ENCODE results near the gene BSPRY.
"Not testable (repeated sequence)": the region's sequence is repeated elsewhere in the genome, so short reads cannot be mapped to it uniquely, and the experiment has no call there.

BSPRY gene

DNA sequence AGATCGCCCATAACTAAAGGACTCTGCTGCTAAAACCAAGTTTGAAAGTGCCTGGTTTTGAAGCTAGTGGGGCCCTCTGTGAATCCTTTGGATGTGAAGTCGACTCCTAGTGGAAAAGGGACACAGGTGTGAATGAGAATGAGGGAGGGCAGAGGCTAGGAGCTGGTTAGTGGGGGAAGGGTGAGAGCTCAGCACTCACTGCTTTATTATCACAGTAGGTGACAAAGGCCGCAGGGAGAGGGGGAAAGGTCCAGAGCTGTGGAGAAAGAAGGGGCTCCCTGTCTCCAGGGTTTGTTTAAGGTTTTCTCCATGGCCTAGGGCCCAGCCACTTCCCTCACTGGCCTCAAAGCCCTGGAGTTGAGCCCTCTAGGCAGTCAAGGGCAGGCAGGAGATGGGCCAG, 23.9 kb downstream of the BSPRY start:
- DNase-seq, result no peak

DNA sequence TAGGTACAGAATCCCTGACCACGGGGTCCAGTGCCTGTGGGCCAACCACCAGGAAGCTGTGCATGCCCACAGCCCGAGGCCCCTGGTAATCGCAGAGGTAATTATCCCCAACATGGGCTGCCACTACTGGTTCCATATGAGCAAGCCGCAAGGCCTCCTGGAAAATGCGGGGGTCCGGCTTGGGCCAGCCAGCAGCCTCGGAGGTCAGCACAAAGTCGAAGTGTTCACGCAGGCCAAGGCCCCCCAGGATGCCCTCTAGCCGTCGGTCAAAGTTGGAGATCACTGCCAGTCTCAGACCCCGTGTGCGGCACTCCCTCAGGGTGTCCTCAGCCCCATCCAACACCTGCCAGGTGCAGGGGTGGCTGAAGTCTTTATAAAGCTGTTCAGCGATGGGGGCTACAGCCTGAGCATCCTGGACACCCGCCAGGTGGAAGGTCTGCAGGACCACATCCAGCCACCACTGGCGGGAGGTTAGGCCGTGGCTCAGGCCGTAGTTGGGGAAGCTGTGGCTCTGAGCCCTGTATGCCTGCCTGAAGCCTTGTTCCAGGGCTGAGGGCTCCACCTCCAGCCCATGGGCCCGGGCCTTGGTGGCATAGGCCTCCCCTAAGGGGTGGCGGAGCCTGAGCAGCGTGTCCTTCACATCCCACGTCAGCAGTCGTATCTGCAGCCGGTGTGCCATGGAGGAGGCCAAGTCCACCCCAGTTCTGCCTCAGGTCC, 24.5 kb downstream of the BSPRY start:
- DNase-seq, result no peak

- DNase-seq, result no peak
These were observed 26.0 kb downstream of the BSPRY start for GRCh38 chr9:113375057-113376023.

- peak; percentile 84 for DNase-seq
These were observed 27.6 kb downstream of the BSPRY start, which contains the start of gene HDHD3 for GRCh38 chr9:113376634-113377567. TSS of gene HDHD3 (minus strand) at chr9:113376986. CDS start at chr9:113374354, 2,632 bp downstream.

DNA sequence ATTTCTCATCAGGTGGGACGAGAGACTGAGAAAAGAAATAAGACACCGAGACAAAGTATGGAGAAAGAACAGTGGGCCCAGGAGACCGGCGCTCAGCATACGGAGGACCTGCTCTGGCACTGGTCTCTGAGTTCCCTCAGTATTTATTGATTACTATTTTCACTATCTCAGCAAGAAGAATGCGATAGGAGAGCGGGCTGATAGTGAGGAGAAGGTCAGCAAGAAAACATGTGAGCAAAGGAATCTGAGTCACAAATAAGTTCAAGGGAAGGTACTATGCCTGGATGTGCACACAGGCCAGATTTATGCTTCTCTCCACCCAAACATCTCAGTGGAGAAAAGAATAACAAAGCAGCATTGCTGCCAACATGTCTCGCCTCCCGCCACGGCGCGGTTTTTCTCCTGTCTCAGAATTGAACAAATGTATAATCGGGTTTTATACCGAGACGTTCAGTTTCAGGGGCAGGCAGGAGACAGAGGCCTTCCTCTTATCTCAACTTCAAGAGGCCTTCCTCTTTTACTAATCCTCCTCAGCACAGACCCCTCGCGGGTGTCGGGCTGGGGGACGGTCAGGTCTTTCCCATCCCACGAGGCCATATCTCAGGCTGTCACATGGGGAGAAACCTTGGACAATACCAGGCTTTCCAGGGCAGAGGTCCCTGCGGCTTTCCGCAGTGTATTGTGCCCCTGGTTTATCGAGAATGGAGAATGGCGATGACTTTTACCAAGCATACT, 29.9 kb downstream of the BSPRY start:
- not testable (repeated sequence) for DNase-seq

- DNase-seq, result not testable (repeated sequence)
These were observed 30.5 kb downstream of the BSPRY start for GRCh38 chr9:113379829-113380210.

GRCh38 chr9:113380869-113381378, 31.6 kb downstream of the BSPRY start:
- DNase-seq, result peak; percentile 79

GRCh38 chr9:113381441-113381840, 32.1 kb downstream of the BSPRY start:
- not testable (repeated sequence) for DNase-seq

GRCh38 chr9:113381909-113382411, 32.6 kb downstream of the BSPRY start:
- DNase-seq, result no peak

GRCh38 chr9:113386571-113387393, 37.4 kb downstream of the BSPRY start:
- no peak for DNase-seq

DNA sequence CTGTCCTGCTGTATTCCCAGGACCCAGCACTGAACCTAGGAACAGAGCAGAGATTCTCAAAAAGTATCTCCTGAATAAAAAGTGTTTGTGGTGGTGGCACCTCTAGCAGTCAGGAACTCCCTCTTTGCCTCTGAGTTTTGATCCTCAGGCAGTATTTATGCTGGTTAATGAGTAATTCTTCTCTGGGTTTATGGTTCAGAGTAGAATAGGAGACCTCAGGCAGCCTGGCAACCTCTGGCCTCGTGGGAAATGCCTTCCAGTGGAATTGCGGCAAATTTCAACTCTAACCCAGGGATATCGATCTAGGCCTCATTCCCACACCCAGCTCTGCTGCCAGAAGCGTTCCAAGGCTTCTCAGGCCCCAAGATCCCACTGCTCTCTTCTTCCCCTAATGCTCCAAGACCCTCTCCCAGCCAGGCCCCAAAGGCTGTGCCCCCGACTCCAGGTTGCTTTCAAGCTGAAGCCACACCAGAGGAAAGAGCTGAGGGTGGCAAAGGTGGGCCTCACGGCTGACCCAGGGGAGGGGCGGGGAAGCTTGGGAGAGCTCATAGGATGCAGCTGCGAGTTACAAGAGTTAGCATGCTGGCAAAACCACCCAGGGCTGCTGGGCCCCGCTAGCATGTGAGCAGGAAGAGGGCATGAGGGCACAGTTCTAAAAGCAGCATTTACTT, 38.4 kb downstream of the BSPRY start:
- no peak for DNase-seq

DNA sequence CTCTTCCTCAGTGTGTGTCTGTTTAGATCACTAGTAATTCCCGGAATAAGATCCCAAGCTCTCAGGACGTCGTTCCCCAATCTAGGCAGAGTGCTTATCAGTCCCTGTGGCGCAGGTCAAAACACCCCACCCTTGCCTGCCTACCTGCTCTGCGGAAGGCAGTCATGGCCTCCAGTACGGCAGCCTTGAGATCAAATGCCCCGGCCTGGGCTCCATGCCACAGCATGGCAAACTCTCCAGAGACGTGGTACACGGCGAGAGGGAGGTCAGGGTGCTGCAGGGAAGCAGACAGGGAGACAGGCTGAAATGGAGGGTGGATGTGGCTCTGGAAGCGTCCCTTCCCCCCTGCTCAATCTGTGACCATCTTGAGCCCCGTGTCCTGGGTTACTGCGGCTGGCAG, 39.5 kb downstream of the BSPRY start:
- no peak for DNase-seq

DNA sequence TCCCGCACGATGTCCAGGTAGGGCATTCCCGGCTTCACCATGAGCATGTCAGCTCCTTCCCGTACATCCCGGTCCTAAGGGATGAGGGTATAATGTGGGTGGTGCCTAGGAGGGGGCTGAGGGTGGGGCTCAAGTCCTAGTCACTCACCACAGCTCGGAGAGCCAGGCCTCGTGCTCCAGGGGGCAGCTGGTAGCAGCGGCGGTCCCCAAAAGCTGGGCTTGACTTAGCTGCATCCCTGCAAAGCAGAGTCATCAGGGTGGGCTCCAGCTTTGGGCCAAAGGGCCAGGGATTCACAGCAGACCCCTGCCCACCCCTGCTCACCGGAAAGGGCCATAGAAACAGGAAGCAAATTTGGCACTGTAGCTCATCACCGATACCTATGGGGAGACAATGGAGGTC, 40.1 kb downstream of the BSPRY start:
- DNase-seq, result no peak

- DNase-seq, result no peak
These were observed 41.0 kb downstream of the BSPRY start for GRCh38 chr9:113390192-113390960.

DNA sequence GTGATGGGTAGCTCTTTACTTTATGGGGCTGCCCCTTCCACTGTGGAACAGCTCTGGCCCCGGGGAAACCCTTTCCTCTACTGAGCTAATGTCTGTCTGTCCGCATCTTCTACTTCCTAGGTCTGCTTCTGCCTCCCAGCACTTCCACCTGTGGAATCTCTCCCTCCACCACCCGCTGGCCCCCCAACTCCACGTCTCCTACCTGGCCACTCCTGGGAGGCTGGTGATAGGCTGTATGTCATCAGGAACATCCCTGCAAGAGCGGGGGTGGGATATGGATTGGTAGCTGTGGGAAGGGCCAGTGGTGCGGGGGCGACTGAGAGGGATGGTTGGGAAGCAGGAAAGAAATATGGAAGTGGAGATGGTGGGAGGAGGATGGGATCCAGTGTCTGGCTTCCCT, 42.6 kb downstream of the BSPRY start:
- DNase-seq, result no peak

- DNase-seq, result no peak
These were observed 43.9 kb downstream of the BSPRY start for GRCh38 chr9:113393281-113393680.

DNA sequence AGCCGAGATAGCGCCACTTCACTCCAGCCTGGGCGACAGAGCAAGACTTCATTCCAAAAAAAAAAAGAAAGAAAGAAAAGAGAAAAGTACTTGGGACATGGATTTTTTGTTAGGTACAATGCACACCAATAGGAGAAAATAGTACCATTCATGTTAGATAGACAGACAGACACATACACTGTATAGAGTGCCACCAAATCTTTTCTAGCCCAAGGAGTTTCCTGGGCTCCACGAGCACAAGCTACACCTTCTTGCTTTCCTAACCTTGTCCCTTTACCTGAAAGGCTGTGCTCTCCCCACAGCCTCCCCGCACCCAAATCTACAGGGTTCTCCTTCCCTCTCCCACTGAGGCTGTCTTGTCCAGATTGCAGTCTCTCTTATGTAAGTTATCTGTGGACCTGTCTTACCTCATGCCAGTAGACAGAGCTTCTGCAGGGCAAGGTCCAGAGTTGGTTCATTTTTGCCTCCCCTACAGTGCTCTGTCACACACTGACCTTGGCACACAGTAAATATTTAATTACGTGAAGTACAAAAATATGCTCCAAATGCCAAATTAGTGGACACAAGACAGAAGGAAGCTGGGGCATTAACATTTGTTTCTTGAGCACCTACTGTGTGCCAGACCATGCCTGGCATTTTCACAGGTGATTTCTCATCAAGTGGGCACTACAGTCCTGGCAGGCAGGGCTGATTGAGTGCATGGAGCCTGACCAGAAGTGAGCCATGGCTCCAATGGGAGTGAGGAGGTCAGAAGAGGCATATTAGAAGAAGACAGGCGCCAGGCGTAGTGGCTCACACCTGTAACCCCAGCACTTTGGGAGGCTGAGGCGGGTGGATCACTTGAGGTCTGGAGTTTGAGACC, 45.9 kb downstream of the BSPRY start:
- no peak for DNase-seq

- DNase-seq, result no peak
These were observed 47.9 kb downstream of the BSPRY start for GRCh38 chr9:113397203-113397631.
